IMR-90 (cell line): Measurements from ENCODE around the gene ADCK2.

Experiments
- BHLHE40 ChIP-seq: fragments of 150-350 bp; IDR thresholded peaks from 2 replicates; pipeline ENCODE4 v1.6.1; 2016; ENCODE audit warnings: mild to moderate bottlenecking, low read depth, low read length
- CEBPB ChIP-seq: IDR thresholded peaks from 2 replicates; pipeline ENCODE4 v1.6.1; 2012; ENCODE audit warnings: low read depth, low read length, improper control_type of control experiment
- CHD1 ChIP-seq: IDR thresholded peaks from 2 replicates; pipeline ENCODE4 v1.6.1; 2012; ENCODE audit warnings: low read depth, low read length, improper control_type of control experiment
- CTCF ChIP-seq: conservative IDR thresholded peaks from 2 replicates; pipeline ENCODE4 v1.5.1; 2012; ENCODE audit warnings: mild to moderate bottlenecking, low read depth, low read length, improper control_type of control experiment
- ELK1 ChIP-seq: fragments of 150-350 bp; IDR thresholded peaks from 2 replicates; pipeline ENCODE4 v1.6.1; 2016; ENCODE audit warnings: low read depth, mild to moderate bottlenecking, low read length, moderate library complexity, borderline replicate concordance
- FOS ChIP-seq: fragments of 150-350 bp; IDR thresholded peaks from 2 replicates; pipeline ENCODE4 v1.6.1; 2016; ENCODE audit warnings: low read depth, low read length
- MAFK ChIP-seq: IDR thresholded peaks from 2 replicates; pipeline ENCODE4 v1.6.1; 2012; ENCODE audit warnings: low read depth, low read length, improper control_type of control experiment
- MXI1 ChIP-seq: IDR thresholded peaks from 2 replicates; pipeline ENCODE4 v1.6.1; 2012; ENCODE audit warnings: low read depth, mild to moderate bottlenecking, low read length, moderate library complexity, borderline replicate concordance
- POLR2A ChIP-seq: IDR thresholded peaks from 2 replicates; pipeline ENCODE4 v1.6.1; 2012; ENCODE audit warnings: mild to moderate bottlenecking, low read depth, low read length
- RAD21 ChIP-seq: IDR thresholded peaks from 2 replicates; pipeline ENCODE4 v1.6.1; 2012; ENCODE audit warnings: low read length, improper control_type of control experiment
- RCOR1 ChIP-seq: IDR thresholded peaks from 2 replicates; pipeline ENCODE4 v1.6.1; 2012; ENCODE audit warnings: mild to moderate bottlenecking, low read length, improper control_type of control experiment; ENCODE audit not compliant: insufficient replicate concordance
- SMC3 ChIP-seq: fragments of 150-350 bp; IDR thresholded peaks from 2 replicates; pipeline ENCODE4 v1.6.1; 2016; ENCODE audit warnings: low read depth, mild to moderate bottlenecking, antibody characterized with exemption, low read length, moderate library complexity
- USF2 ChIP-seq: fragments of 150-350 bp; IDR thresholded peaks from 2 replicates; pipeline ENCODE4 v1.6.1; 2017; ENCODE audit warnings: mild to moderate bottlenecking, antibody characterized with exemption, low read length, low read depth

GRCh38 chr7:140694592-140694991 lies 21.8 kb downstream of the ADCK2 start:
- no peak for TF ChIP-seq CTCF
- no peak for TF ChIP-seq CEBPB
- TF ChIP-seq USF2 = no peak
- no peak for TF ChIP-seq BHLHE40
- no peak for TF ChIP-seq SMC3
- no peak for TF ChIP-seq POLR2A
- no peak for TF ChIP-seq ELK1
- TF ChIP-seq CHD1 = no peak
- no peak for TF ChIP-seq MAFK
- TF ChIP-seq RAD21 = no peak
- TF ChIP-seq RCOR1 = no peak
- no peak for TF ChIP-seq MXI1
- TF ChIP-seq FOS = no peak
